ENCODE data around the gene WWOX. TPM values are rescaled to one million over a fixed set of nuclear protein-coding genes. Genes with fewer than 3 reads are reported as not detected.

WWOX gene
- total RNA-seq, 1 experiment from 2014 or later = 15.6 TPM

- no peak overlapping the region for H4K8ac ChIP-seq (replicated peaks; ENCODE audit: insufficient read length, low read depth, low read length)
- H4K5ac ChIP-seq (ENCODE audit: insufficient read length, low read depth, low read length) = no peak overlapping the region
- H4K91ac ChIP-seq (ENCODE audit: insufficient read length, low read depth, low read length) = no peak overlapping the region
- TF ChIP-seq CTCF (conservative IDR thresholded peaks at IDR 0.05) = no peak
- WGBS (ENCODE audit: extremely low coverage, insufficient read length, low lambda C conversion rate) = no CpG with 5 or more reads among the region's 7 CpGs
- no peaks in the 10 kb centered on the region for H3K79me2 ChIP-seq (ENCODE audit: insufficient read depth, low read length)
- H2BK120ac ChIP-seq (ENCODE audit: low read depth, low read length, poor library complexity, severe bottlenecking) = no peak overlapping the region
- no peak overlapping the region for H2BK12ac ChIP-seq (ENCODE audit: insufficient read length, low read depth, low read length)
- H3K14ac ChIP-seq (ENCODE audit: insufficient read depth, low read length) = no peak overlapping the region
- no peak overlapping the region for H3T11ph ChIP-seq (ENCODE audit: low read length)
- H3K18ac ChIP-seq (ENCODE audit: insufficient read length, low read depth, low read length) = no peak overlapping the region
- H3K56ac ChIP-seq (ENCODE audit: insufficient read length, low read depth, low read length) = no peak overlapping the region
- peaks cover 20 to 27% of the 10 kb centered on the region in 2 experiments for H3K9me3 Mint-ChIP-seq
- no peak overlapping the region for H3K23ac ChIP-seq (ENCODE audit: insufficient read length, low read depth, low read length)
- no peak overlapping the region for H2AFZ ChIP-seq (ENCODE audit: low read length)
- no peaks in the 10 kb centered on the region for H4K20me1 ChIP-seq (ENCODE audit: control insufficient read depth, insufficient read depth, insufficient read length)
- peaks cover 15 to 18% (median 18%) of the 10 kb centered on the region in 3 experiments for H3K36me3 Mint-ChIP-seq (ENCODE audit: insufficient read depth in 1 of 3, low read depth in 3 of 3)
- H3K27ac Mint-ChIP-seq = no peak overlapping the region
- no peak for DNase-seq
- H3K4me1 ChIP-seq (ENCODE audit: insufficient read depth, low read length) = no peaks in the 10 kb centered on the region
- H3K23me2 ChIP-seq (ENCODE audit: insufficient read length, low read depth, low read length, poor library complexity, severe bottlenecking) = no peaks in the 10 kb centered on the region
- H3K79me1 ChIP-seq (ENCODE audit: insufficient read depth, low read depth, low read length, poor library complexity, severe bottlenecking) = no peaks in the 10 kb centered on the region
- H3K27me3 Mint-ChIP-seq (ENCODE audit: low read depth) = no peaks in the 10 kb centered on the region
- H2BK20ac ChIP-seq (ENCODE audit: low read depth, low read length, poor library complexity, severe bottlenecking) = no peak overlapping the region
- H3K4ac ChIP-seq (ENCODE audit: low read depth, low read length) = no peak overlapping the region
- no peaks in the 10 kb centered on the region for H3K27me3 ChIP-seq (ENCODE audit: insufficient read depth, low read length)
- H3K4me2 ChIP-seq (ENCODE audit: insufficient read depth, insufficient read length, low read length) = no peak overlapping the region
- H3K9me3 ChIP-seq (ENCODE audit: control insufficient read depth, low read depth, low read length) = peaks cover 12% of the 10 kb centered on the region
- no peak overlapping the region for H3K4me3 Mint-ChIP-seq
- no peak overlapping the region for H3K9ac ChIP-seq (ENCODE audit: extremely low read depth, insufficient read length, low read length)
- no peak overlapping the region for H2BK15ac ChIP-seq (ENCODE audit: low read depth, low read length)
- H3K4me1 Mint-ChIP-seq = peaks cover 4% of the 10 kb centered on the region in 2 experiments; a peak in 2 of 4 replicates
- no peak overlapping the region for H2AK5ac ChIP-seq (ENCODE audit: insufficient read length, low read length)
- no peak overlapping the region for H3K27ac ChIP-seq (ENCODE audit: insufficient read length, low read depth, low read length)
- H2BK5ac ChIP-seq (ENCODE audit: insufficient read length, low read length) = no peak overlapping the region
Observed at GRCh38 chr16:78390508-78391324, 291.3 kb downstream of the WWOX start.
